ENCODE results near the gene PGA4.

Gene PGA4

DNA sequence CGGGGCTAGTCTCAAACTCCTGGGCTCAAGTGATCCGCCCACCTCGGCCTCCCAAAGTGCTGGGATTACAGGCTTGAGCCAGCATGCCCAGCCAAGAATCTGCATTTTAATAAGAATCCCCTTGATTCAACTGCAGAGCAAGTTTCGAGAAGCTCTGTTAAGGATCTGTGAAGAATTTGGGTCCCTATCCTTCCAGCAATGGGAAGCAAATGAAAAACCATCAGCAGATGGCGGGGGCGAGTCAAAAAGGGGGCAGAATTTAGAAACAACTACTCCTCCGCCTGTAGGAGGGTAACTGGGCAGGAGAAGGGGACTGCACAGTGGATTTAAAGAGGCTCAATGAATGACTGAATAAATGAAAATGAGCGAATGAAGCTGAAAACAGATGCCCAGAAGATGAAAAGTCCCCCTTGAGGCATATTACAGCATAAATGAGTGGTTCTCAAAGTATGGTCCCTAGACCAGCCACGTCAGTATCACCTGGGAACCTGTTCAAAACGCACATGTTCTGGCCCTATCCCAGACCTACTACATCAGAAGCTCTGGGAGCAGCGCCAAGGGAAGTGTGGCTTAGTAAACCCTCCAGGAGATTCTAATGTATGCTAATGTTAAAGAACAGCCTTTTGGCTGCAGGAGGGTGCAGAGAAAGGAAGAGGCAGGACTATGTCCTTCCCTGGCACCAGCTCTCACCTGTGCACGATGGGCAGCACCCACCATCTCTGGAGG, 58.0 kb downstream of the PGA4 start:
- no peak overlapping the region for H3K9ac ChIP-seq (ENCODE audit: low read length)
- H3K27me3 ChIP-seq (ENCODE audit: control insufficient read depth, insufficient read depth, low read length), result no peaks in the 10 kb centered on the region
- H3K4me1 ChIP-seq (ENCODE audit: control insufficient read depth, insufficient read depth, low read length), result no peaks in the 10 kb centered on the region
- no peak overlapping the region for H3K4me3 ChIP-seq (ENCODE audit: low read length)
- no peaks in the 10 kb centered on the region for H3K36me3 ChIP-seq (ENCODE audit: control insufficient read depth, insufficient read depth, low read length)
- H3K27ac ChIP-seq (ENCODE audit: low read depth, low read length), result no peak overlapping the region

DNA sequence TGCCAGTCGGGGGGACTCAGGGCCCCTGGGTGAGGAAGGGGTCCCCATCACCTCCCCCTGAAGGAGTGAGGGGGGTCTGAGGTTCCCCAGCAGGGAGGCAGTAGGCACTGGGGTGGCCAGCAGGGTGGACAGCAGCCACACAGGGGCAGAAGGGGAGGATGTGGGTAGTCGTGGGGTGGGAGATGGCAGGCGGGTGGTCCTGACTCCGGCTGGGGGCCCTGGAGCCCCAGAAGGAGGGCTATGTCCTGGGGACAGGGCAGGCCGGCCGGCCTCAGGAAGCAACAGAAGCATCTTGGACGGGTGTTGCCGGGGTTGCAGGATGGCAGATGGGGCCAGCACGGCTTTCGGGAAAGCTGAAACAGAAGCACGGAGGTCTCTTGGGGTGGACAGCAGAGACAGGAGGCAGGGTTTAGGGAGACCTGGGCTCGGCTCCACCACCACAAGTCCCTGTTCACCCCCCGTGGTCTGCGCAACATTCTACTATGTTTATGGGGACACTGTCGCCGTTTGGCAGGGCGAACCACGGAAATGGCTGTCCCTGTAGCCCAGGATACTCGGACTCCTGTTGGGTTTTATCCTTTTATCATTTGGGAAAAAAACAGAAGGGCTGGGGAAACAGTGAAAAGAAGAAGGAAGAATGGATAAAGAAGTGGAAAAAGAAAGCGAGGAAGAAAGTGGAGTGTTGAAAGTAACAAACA, 58.9 kb downstream of the PGA4 start:
- Histone ChIP-seq H3K27me3 (ENCODE audit: control insufficient read depth, insufficient read depth, low read length) (no peaks in the 10 kb centered on the region), H3K36me3 (ENCODE audit: control insufficient read depth, insufficient read depth, low read length) (no peaks in the 10 kb centered on the region), H3K27ac (ENCODE audit: low read depth, low read length) (no peak overlapping the region), H3K4me3 (ENCODE audit: low read length) (peak overlapping the region; percentile 24), H3K4me1 (ENCODE audit: control insufficient read depth, insufficient read depth, low read length) (no peaks in the 10 kb centered on the region), H3K9ac (ENCODE audit: low read length) (no peak overlapping the region)

All from rectal smooth muscle tissue (tissue), 1 donor.